Measurements from ENCODE around the gene GFI1B.
"Not testable (repeated sequence)": the region's sequence is repeated elsewhere in the genome, so short reads cannot be mapped to it uniquely, and the experiment has no call there.

The GFI1B gene

GRCh38 chr9:132970324-132971062, 8.0 kb upstream of the GFI1B start:
- DNase-seq: no peak

DNA sequence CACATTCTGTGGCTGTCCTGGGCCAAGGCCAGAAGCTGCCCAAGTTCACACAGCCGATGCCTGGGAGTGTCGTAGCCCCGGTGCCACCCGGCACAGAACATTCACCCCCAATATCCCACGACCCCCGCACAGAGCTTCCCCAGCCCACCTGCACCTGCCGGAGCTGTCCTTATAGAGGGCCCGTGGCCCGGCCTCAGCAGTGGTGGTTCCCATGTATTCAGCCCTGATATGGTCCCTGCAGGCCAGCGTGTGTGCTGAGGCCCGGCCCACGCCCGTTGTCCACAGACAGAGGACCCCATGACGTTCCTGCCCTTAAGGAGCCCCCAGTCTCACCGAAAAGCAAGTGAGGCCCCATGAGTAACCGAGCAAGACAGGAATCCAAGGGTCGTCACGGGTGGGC, 5.3 kb upstream of the GFI1B start:
- DNase-seq: no peak

DNA sequence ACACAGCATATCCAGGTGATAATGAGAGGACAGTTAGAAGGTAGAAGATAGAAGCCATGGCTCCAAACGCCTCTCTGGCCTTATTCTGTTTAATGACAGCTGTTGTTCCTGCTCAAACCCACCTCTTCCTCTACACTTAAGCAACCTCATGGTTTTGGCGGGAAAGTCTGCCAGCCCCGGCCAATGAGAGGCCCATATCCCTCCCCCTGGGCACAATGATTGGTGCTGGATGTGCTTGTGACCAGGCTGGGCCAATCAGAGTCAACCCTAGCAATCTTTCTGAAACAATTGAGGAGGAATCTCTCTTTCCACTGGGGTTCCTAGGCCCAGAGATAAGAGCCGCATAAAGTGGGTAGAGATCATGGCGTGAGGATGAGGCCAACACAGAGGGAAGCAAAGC, 4.8 kb upstream of the GFI1B start:
- DNase-seq: no peak

DNA sequence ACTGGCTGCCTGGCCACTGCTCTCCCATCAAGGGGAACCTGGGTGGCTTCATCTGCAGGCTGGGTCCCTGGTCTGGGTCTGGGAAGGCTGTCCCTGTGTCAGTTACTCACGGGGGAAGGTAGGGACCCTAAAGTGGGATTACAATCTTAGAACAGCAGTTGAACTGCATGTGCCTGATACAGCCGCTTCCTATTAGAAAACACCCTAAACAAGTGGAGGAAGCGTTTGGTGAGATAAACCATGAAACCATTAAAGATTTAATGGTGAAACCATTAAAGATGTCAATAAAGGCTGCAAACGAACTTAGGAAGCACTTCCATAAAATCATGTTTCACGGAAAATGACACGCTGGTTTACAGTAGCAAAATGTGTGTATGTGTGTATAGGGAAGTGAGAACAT, 2.5 kb upstream of the GFI1B start:
- no peak for DNase-seq

DNA sequence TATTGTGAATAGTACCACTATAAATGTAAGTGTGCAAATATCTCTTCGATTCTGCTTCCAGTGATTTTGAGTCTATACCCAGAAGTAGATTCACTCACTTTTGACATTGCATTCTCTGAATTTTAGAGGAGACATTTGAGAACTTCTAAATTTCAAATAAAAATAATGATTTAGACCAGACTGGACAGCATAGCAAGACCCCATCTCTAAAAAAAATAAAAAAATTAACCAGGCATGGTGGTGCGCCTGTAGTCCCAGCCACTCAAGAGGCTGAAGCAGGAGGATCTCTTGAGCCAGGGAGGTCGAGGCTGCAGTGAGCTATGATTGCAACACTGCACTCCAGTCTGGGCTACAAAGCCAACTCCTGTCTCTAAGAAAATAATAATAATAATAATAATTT, 1.9 kb upstream of the GFI1B start:
- DNase-seq: no peak

GRCh38 chr9:132978112-132978450, 413 bp upstream of the GFI1B start:
- DNase-seq: no peak

DNA sequence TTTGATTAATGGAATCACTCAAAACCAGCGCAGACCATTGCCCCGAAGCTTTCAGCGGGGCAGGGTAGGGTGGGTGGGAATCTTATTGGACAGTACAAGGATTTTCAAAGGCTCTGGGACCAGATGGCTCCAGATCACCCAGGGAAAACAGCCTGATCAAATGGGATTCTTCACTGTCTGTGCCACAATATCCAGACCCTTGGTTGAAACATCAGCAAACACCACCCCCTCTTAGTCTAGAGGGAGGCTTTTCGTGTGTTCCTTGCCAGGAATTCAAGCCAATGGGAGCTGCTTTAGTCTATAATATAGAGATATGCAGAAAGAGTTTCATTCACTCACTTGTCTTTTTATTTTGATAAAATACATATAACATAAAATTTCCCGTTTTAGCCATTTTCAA, 1.7 kb downstream of the GFI1B start:
- DNase-seq: no peak

DNA sequence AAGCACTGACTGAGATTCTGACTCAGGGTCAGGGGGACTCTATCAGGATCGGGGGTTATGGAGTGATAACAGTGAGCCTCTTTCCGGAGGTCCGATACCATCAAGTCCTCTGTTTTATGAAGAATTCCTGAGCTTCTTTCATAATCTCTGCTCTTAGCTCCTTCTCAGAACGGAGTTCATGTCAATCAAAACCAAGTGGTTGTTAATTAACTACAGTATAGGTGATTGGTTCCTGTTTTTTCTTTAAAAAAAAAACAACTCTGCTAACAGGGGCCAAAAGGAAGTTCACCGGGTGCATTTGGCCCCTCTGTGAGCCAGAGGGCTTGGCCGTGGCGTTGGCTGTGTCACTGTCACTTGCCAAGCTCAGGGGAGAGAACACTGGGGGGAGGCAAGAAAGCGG, 4.0 kb downstream of the GFI1B start:
- DNase-seq: no peak

GRCh38 chr9:132983491-132984201, 5.2 kb downstream of the GFI1B start:
- DNase-seq: no peak

- DNase-seq: no peak
Observed at GRCh38 chr9:132984202-132985070, 5.9 kb downstream of the GFI1B start.

GRCh38 chr9:132985071-132985350, 6.5 kb downstream of the GFI1B start:
- DNase-seq: no peak

GRCh38 chr9:132985489-132985888, 7.0 kb downstream of the GFI1B start:
- no peak for DNase-seq

- no peak for DNase-seq
Observed at GRCh38 chr9:132986114-132986513, 7.6 kb downstream of the GFI1B start.

GRCh38 chr9:132986640-132987620, 8.4 kb downstream of the GFI1B start:
- DNase-seq: no peak

DNA sequence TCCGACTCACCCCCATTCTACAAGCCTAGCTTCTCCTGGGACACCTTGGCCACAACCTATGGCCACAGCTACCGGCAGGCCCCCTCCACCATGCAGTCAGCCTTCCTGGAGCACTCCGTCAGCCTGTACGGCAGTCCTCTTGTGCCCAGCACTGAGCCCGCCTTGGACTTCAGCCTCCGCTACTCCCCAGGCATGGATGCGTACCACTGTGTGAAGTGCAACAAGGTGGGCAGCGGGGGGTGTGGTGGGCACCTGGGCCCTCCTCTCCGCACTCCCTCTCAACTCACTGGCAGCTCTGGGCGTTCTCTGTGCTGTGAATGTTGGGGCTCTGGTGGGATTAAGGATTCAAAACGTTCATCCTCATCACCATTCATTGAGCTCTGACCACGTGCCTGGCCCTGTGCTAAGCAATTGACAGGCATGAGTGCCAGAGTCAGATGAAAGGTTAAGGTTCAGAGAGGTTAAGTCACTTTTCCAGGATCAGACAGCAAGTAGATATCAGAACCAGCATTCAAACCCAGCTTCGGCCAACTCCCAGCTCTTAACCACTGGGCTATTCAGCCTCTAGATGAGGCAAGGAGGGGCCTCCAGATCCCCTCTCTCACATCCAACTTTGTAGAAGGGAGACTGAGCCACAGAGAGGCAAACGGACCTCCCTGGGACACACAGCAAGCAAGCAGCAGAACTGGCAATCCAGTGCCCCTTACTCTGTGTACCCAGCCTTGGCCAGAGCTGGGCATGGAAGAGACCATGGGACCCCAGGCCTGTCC, 9.9 kb downstream of the GFI1B start:
- DNase-seq: no peak

GRCh38 chr9:132989014-132989310, 10.5 kb downstream of the GFI1B start:
- DNase-seq: no peak

- DNase-seq: no peak
Observed at GRCh38 chr9:132989414-132989996, 11.0 kb downstream of the GFI1B start.

GRCh38 chr9:132989998-132990557, 11.6 kb downstream of the GFI1B start:
- not testable (repeated sequence) for DNase-seq

- no peak for DNase-seq
Observed at GRCh38 chr9:132990781-132991180, 12.3 kb downstream of the GFI1B start.

DNA sequence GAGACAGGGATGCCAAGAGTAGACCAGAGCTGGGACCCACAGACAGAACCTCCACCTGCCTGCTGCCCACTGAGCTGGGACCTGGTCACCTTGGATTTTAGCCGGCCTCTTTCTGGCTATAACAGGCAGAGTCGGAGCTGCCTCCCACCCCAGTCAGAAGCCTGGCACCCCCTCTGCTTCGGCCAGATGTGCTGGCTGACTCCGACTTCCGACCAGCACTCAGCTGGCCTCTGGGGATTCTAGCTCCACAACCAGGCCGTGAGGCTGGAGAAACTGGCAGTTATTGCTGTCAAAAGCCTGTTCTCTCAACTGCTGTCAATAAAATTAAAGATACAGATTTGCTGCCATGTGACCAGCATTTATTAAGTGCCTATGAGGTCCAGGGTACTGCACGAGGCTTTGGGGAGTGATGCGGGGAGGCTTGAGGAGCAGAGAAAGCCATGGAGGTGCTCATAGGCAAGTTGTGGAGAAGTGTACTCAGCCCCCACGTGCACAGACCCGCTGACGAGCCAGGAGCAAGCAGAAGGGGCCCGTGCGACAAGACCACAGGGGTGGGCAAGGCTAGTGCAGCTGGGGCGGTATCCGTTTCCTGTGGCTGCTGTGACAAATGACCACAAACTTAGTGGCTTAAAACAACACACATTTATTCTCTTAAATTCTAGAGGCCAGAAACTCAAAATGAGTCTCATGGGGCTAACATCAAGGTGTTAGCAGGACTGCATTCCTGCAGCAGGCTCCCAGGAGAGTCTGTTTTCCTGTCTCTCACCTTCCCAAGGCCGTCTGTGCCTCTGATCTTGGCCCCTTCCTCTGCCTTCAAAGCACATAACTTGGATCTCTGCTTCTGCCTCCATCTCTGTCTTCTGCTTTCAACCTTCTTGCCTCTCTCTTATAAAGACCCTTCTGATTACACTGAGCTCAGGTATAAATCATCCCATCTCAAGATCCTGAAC, 13.1 kb downstream of the GFI1B start:
- no peak for DNase-seq

All from activated T-cell treated with anti-CD3 and anti-CD28 coated beads, Interleukin-2, amount 50 U/mL, for 1 hour (primary cell).